ENCODE results near the gene CFAP46. TPM values are rescaled to one million over a fixed set of nuclear protein-coding genes. Genes with fewer than 3 reads are reported as not detected.

The CFAP46 gene
- 1 to 10 TPM in 2 of 4 donors, under 1 TPM in 2; 0.29 to 9.0 (median 2.7) TPM for total RNA-seq

GRCh38 chr10:132942101-132943057 is at the start of gene CFAP46:
Gene CFAP46, minus strand, starts transcription at chr10:132942570. Its CDS starts 86 bp downstream, at chr10:132942484.
- no peaks in the 10 kb centered on the region for H3K9me3 ChIP-seq
- peak within 1 kb of the TSS; percentile 13 to 28 for H3K4me3 ChIP-seq
- H3K36me3 ChIP-seq, result no peaks in the 10 kb centered on the region
- DNase-seq, result no peak
- H3K4me1 ChIP-seq, result no peaks in the 10 kb centered on the region
- TF ChIP-seq POLR2A (IDR thresholded peaks at IDR 0.05), result no peak
- TF ChIP-seq, protein P1, sequence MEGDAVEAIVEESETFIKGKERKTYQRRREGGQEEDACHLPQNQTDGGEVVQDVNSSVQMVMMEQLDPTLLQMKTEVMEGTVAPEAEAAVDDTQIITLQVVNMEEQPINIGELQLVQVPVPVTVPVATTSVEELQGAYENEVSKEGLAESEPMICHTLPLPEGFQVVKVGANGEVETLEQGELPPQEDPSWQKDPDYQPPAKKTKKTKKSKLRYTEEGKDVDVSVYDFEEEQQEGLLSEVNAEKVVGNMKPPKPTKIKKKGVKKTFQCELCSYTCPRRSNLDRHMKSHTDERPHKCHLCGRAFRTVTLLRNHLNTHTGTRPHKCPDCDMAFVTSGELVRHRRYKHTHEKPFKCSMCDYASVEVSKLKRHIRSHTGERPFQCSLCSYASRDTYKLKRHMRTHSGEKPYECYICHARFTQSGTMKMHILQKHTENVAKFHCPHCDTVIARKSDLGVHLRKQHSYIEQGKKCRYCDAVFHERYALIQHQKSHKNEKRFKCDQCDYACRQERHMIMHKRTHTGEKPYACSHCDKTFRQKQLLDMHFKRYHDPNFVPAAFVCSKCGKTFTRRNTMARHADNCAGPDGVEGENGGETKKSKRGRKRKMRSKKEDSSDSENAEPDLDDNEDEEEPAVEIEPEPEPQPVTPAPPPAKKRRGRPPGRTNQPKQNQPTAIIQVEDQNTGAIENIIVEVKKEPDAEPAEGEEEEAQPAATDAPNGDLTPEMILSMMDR (IDR thresholded peaks at IDR 0.05), result no peak
- no peak within 1 kb of the TSS for H3K27ac ChIP-seq
- intact Hi-C loops (cut with DNase I; ENCODE audit: low total_unique reads), result no loop called here
- no peaks in the 10 kb centered on the region for H3K27me3 ChIP-seq

DNA sequence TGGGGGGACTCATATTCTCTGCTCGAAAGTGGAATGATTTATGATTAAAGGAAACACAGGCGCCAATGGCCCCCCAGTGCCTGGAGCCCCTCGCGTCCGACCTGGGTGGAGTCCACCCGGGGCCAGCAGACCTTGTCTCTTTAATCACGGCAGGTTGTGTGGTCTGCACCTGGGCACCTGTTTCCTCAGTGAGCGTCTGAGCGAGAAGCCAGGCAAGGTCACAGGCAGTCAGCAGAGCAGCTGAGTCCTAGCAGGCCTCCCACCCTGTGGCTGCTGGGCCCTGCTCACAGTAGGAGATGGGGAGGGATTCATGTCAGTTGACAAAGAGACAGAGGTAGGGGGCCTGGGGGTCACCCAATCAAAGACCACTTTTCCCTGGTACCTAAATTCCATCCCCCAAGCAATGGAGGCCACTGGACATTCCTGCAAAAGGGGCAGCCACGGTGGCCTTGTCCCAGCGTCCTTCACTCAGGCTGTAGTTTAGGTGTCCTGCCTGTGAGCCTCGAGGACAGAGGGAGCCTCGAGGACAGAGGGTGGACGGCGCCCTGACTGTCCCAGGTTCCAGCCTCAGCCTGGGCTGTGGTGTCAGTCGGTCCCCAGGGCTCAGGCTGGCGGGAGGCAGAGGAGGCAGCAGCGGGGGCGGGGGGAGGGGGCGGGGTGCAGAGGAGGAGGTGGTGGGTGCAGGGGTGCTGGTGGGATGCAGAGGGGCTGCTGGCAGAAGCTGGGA is 49.5 kb upstream of the CFAP46 start:
- H3K4me1 ChIP-seq, result no peaks in the 10 kb centered on the region
- intact Hi-C loops (cut with DNase I; ENCODE audit: low total_unique reads), result no loop called here
- DNase-seq, result no peak
- no peak for TF ChIP-seq POLR2A (IDR thresholded peaks at IDR 0.05)
- TF ChIP-seq, protein P1 (IDR thresholded peaks at IDR 0.05), result no peak
- H3K27me3 ChIP-seq, result no peaks in the 10 kb centered on the region
- H3K27ac ChIP-seq, result no peak overlapping the region
- no peak overlapping the region for H3K4me3 ChIP-seq
- H3K9me3 ChIP-seq, result no peaks in the 10 kb centered on the region
- H3K36me3 ChIP-seq, result no peaks in the 10 kb centered on the region

DNA sequence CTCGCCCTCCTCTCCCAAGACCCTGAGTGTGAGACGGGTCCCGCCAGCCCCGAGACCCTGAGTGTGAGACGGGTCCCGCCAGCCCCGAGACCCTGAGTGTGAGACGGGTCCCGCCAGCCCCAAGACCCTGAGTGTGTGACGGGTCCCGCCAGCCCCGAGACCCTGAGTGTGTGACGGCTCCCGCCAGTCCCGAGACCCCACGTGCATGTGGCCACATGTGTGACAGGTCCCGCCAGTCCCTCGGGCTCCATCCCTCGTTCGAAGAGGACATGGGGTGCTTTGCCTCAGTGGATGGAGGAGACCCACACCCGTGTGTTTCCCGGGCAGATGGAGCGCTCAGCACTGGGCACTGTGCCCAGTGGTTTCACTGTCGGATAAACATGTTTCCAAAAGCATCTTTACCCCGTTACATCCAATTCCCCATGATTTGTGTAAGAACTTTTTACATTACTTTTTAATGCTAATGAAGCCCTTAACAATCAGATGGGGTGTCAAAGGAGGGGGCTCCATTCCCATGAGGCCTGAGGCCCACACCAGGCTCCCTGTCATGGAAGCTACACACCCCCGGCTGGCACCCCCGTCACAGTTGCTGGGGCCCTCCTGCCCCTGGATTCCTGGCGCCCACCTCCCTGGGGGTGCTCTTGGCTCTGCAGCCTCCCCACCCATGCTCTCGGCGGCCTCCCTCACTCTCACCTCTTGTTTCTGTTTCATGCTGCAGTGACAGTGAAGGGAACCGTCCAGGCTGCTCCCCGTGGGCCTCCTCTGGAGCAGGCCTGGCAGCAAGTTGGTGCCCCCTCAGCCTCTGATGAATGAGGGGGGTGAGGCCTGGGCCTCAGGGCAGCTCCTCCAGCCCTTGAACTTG is 48.5 kb upstream of the CFAP46 start:
- H3K4me1 ChIP-seq, result no peaks in the 10 kb centered on the region
- intact Hi-C loops (cut with DNase I; ENCODE audit: low total_unique reads), result no loop called here
- H3K27me3 ChIP-seq, result no peaks in the 10 kb centered on the region
- TF ChIP-seq, protein P1 (IDR thresholded peaks at IDR 0.05), result no peak
- no peak for TF ChIP-seq POLR2A (IDR thresholded peaks at IDR 0.05)
- no peak overlapping the region for H3K4me3 ChIP-seq
- no peaks in the 10 kb centered on the region for H3K36me3 ChIP-seq
- H3K27ac ChIP-seq, result no peak overlapping the region
- DNase-seq, result no peak
- H3K9me3 ChIP-seq, result no peaks in the 10 kb centered on the region

DNA sequence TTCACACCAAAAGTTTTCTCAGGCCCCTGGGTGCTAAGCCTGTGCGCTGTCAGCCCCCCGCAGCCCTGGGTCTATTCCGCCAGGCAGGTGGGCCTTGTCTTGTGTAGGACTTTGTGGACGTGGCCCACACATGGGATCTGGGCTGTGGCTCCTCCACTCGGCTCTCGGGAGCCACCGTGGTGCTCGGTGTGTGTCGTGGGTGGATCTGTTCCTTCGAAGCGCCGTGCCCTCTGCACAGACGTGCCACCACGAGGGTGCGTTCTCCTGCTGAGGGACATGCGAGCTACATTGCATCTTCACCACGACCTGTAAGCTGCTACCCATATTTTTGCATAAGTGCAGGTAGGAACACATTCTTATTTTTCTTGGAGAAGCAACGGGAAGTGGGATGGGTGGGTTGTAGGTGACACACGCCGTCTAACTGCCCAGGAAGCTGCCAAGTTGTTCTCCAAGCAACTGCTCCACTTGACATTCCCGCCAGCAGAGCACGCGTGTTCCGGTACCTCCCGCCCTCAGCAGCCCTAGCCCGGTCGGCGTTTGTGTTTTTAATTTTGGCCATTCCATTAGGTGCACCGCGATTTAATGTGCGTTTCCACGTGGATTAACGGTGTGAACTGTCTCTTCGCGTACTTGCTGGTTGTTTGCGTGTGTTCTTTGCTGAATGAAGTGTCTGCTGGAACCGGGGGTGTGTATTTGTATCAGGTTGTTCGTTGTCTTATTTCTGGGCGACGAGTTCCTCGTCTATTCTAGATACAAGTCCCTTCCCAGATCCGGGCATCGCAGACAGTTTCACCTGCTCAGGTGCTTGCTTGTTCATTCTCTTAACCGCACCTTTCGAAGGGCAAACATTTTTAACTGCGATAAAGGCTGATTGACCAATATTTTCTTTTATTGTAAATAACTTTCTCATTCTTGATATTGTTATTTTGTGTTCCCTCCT is 47.4 kb upstream of the CFAP46 start:
- intact Hi-C loops (cut with DNase I; ENCODE audit: low total_unique reads), result no loop called here
- H3K4me3 ChIP-seq, result no peak overlapping the region
- TF ChIP-seq, protein P1 (IDR thresholded peaks at IDR 0.05), result no peak
- no peak for TF ChIP-seq POLR2A (IDR thresholded peaks at IDR 0.05)
- H3K27ac ChIP-seq, result no peak overlapping the region
- H3K27me3 ChIP-seq, result no peaks in the 10 kb centered on the region
- no peaks in the 10 kb centered on the region for H3K4me1 ChIP-seq
- H3K9me3 ChIP-seq, result no peaks in the 10 kb centered on the region
- DNase-seq, result no peak
- no peaks in the 10 kb centered on the region for H3K36me3 ChIP-seq

Measured in uterus (tissue), 4 donors.